Measurements from ENCODE around the gene TERB1.
"Not testable (repeated sequence)": the region's sequence is repeated elsewhere in the genome, so short reads cannot be mapped to it uniquely, and the experiment has no call there.

TERB1 gene

GRCh38 chr16:66841366-66841765 is 40.0 kb upstream of the TERB1 start:
- Mint-ChIP-seq H3K4me3 (no peak overlapping the region), H3K27ac (no peak overlapping the region), H3K9me3 (peaks cover 7% of the 10 kb centered on the region), H3K27me3 (ENCODE audit: low read depth) (peaks cover 72% of the 10 kb centered on the region), H3K36me3 (ENCODE audit: low read depth) (no peaks in the 10 kb centered on the region), H3K4me1 (ENCODE audit: low read depth) (peaks cover 2% of the 10 kb centered on the region)

- H3K4me1 Mint-ChIP-seq (ENCODE audit: low read depth) = peaks cover 2% of the 10 kb centered on the region
- peaks cover 7% of the 10 kb centered on the region for H3K9me3 Mint-ChIP-seq
- H3K27ac Mint-ChIP-seq = no peak overlapping the region
- H3K4me3 Mint-ChIP-seq = no peak overlapping the region
- H3K36me3 Mint-ChIP-seq (ENCODE audit: low read depth) = no peaks in the 10 kb centered on the region
- peaks cover 68% of the 10 kb centered on the region for H3K27me3 Mint-ChIP-seq (ENCODE audit: low read depth)
Measured at GRCh38 chr16:66840883-66841282, 39.5 kb upstream of the TERB1 start.

- H3K36me3 Mint-ChIP-seq (ENCODE audit: low read depth) = no peaks in the 10 kb centered on the region
- peaks cover 7% of the 10 kb centered on the region for H3K9me3 Mint-ChIP-seq
- no peak overlapping the region for H3K4me3 Mint-ChIP-seq
- H3K27me3 Mint-ChIP-seq (ENCODE audit: low read depth) = peaks cover 26% of the 10 kb centered on the region
- peaks cover 9% of the 10 kb centered on the region for H3K4me1 Mint-ChIP-seq (ENCODE audit: low read depth)
- H3K27ac Mint-ChIP-seq = no peak overlapping the region
Measured at GRCh38 chr16:66834746-66835145, 33.4 kb upstream of the TERB1 start.

- no peak overlapping the region for H3K4me3 Mint-ChIP-seq
- peaks cover 20% of the 10 kb centered on the region for H3K4me1 Mint-ChIP-seq (ENCODE audit: low read depth)
- H3K27ac Mint-ChIP-seq = no peak overlapping the region
- H3K9me3 Mint-ChIP-seq = no peaks in the 10 kb centered on the region
- peaks cover 3% of the 10 kb centered on the region for H3K36me3 Mint-ChIP-seq (ENCODE audit: low read depth)
- peaks cover 8% of the 10 kb centered on the region for H3K27me3 Mint-ChIP-seq (ENCODE audit: low read depth)
Measured at GRCh38 chr16:66832661-66833305, 31.4 kb upstream of the TERB1 start.

GRCh38 chr16:66832190-66832589 is 30.8 kb upstream of the TERB1 start:
- Mint-ChIP-seq H3K27me3 (ENCODE audit: low read depth) (peaks cover 3% of the 10 kb centered on the region), H3K4me3 (no peak overlapping the region), H3K4me1 (ENCODE audit: low read depth) (peaks cover 23% of the 10 kb centered on the region), H3K27ac (no peak overlapping the region), H3K9me3 (no peaks in the 10 kb centered on the region), H3K36me3 (ENCODE audit: low read depth) (peaks cover 6% of the 10 kb centered on the region)

GRCh38 chr16:66830422-66831404 is 29.3 kb upstream of the TERB1 start, which contains the start of gene NAE1:
Gene NAE1 (minus strand): TSS chr16:66830976. CDS start chr16:66830899, 77 bp downstream.
- Mint-ChIP-seq H3K36me3 (ENCODE audit: low read depth) (peaks cover 13% of the 10 kb centered on the region), H3K4me3 (peak within 1 kb of the TSS; percentile 67), H3K9me3 (no peaks in the 10 kb centered on the region), H3K4me1 (ENCODE audit: low read depth) (peaks cover 28% of the 10 kb centered on the region), H3K27me3 (ENCODE audit: low read depth) (no peaks in the 10 kb centered on the region), H3K27ac (peak within 1 kb of the TSS; percentile 68)

- Mint-ChIP-seq H3K27me3 (ENCODE audit: low read depth) (no peaks in the 10 kb centered on the region), H3K9me3 (no peaks in the 10 kb centered on the region), H3K36me3 (ENCODE audit: low read depth) (peaks cover 39% of the 10 kb centered on the region), H3K27ac (no peak overlapping the region), H3K4me1 (ENCODE audit: low read depth) (peaks cover 14% of the 10 kb centered on the region), H3K4me3 (no peak overlapping the region)
Measured at GRCh38 chr16:66824006-66824405, 22.6 kb upstream of the TERB1 start.

GRCh38 chr16:66814734-66815133 is 13.3 kb upstream of the TERB1 start:
- peaks cover 44% of the 10 kb centered on the region for H3K36me3 Mint-ChIP-seq (ENCODE audit: low read depth)
- H3K4me1 Mint-ChIP-seq (ENCODE audit: low read depth) = no peaks in the 10 kb centered on the region
- H3K4me3 Mint-ChIP-seq = no peak overlapping the region
- H3K9me3 Mint-ChIP-seq = no peaks in the 10 kb centered on the region
- H3K27me3 Mint-ChIP-seq (ENCODE audit: low read depth) = no peaks in the 10 kb centered on the region
- H3K27ac Mint-ChIP-seq = no peak overlapping the region

- H3K36me3 Mint-ChIP-seq (ENCODE audit: low read depth) = peaks cover 39% of the 10 kb centered on the region
- H3K27me3 Mint-ChIP-seq (ENCODE audit: low read depth) = no peaks in the 10 kb centered on the region
- no peaks in the 10 kb centered on the region for H3K4me1 Mint-ChIP-seq (ENCODE audit: low read depth)
- no peaks in the 10 kb centered on the region for H3K9me3 Mint-ChIP-seq
- H3K4me3 Mint-ChIP-seq = no peak overlapping the region
- H3K27ac Mint-ChIP-seq = no peak overlapping the region
Measured at GRCh38 chr16:66811043-66811442, 9.7 kb upstream of the TERB1 start.

GRCh38 chr16:66810391-66810790 is 9.0 kb upstream of the TERB1 start:
- Mint-ChIP-seq H3K4me1 (ENCODE audit: low read depth) (no peaks in the 10 kb centered on the region), H3K27me3 (ENCODE audit: low read depth) (no peaks in the 10 kb centered on the region), H3K36me3 (ENCODE audit: low read depth) (peaks cover 42% of the 10 kb centered on the region), H3K4me3 (no peak overlapping the region), H3K9me3 (no peaks in the 10 kb centered on the region), H3K27ac (no peak overlapping the region)

- H3K4me3 Mint-ChIP-seq = no peak overlapping the region
- no peaks in the 10 kb centered on the region for H3K4me1 Mint-ChIP-seq (ENCODE audit: low read depth)
- H3K27me3 Mint-ChIP-seq (ENCODE audit: low read depth) = no peaks in the 10 kb centered on the region
- H3K27ac Mint-ChIP-seq = no peak overlapping the region
- no peaks in the 10 kb centered on the region for H3K9me3 Mint-ChIP-seq
- H3K36me3 Mint-ChIP-seq (ENCODE audit: low read depth) = peaks cover 44% of the 10 kb centered on the region
Measured at GRCh38 chr16:66809765-66810164, 8.4 kb upstream of the TERB1 start.

- Mint-ChIP-seq H3K27ac (no peak overlapping the region), H3K4me3 (no peak overlapping the region), H3K36me3 (ENCODE audit: low read depth) (peaks cover 23% of the 10 kb centered on the region), H3K27me3 (ENCODE audit: low read depth) (no peaks in the 10 kb centered on the region), H3K9me3 (no peaks in the 10 kb centered on the region), H3K4me1 (ENCODE audit: low read depth) (no peaks in the 10 kb centered on the region)
Measured at GRCh38 chr16:66802159-66802558, 775 bp upstream of the TERB1 start.

GRCh38 chr16:66800856-66801255 is 528 bp downstream of the TERB1 start:
- no peaks in the 10 kb centered on the region for H3K4me1 Mint-ChIP-seq (ENCODE audit: low read depth)
- no peak overlapping the region for H3K4me3 Mint-ChIP-seq
- peaks cover 17% of the 10 kb centered on the region for H3K36me3 Mint-ChIP-seq (ENCODE audit: low read depth)
- H3K27me3 Mint-ChIP-seq (ENCODE audit: low read depth) = no peaks in the 10 kb centered on the region
- H3K9me3 Mint-ChIP-seq = no peaks in the 10 kb centered on the region
- no peak overlapping the region for H3K27ac Mint-ChIP-seq

GRCh38 chr16:66798161-66798560 is 3.2 kb downstream of the TERB1 start:
- H3K27ac Mint-ChIP-seq = no peak overlapping the region
- H3K9me3 Mint-ChIP-seq = no peaks in the 10 kb centered on the region
- no peaks in the 10 kb centered on the region for H3K4me1 Mint-ChIP-seq (ENCODE audit: low read depth)
- H3K4me3 Mint-ChIP-seq = no peak overlapping the region
- H3K36me3 Mint-ChIP-seq (ENCODE audit: low read depth) = no peaks in the 10 kb centered on the region
- H3K27me3 Mint-ChIP-seq (ENCODE audit: low read depth) = no peaks in the 10 kb centered on the region

- not testable (repeated sequence) for H3K4me1 Mint-ChIP-seq (ENCODE audit: low read depth); H3K9me3 Mint-ChIP-seq; H3K36me3 Mint-ChIP-seq (ENCODE audit: low read depth); H3K27ac Mint-ChIP-seq; H3K4me3 Mint-ChIP-seq
- peaks cover 14% of the 10 kb centered on the region for H3K27me3 Mint-ChIP-seq (ENCODE audit: low read depth)
Measured at GRCh38 chr16:66793984-66794383, 7.4 kb downstream of the TERB1 start.

Measured in T-helper 1 cell treated with Interleukin-12 subunit alpha and Interleukin-12 subunit beta and Interleukin-4 antibody, amounts not matched to agents 30 μg/mL and 1 μg/mL, for 36 hours (primary cell).